Coronary artery (tissue), 2 donors: Measurements from ENCODE around the gene KL.

Experiments used
- DNase-seq: peaks from one replicate; pipeline ENCODE4 v3.0.0-alpha.2; 2017; ENCODE audit warnings: low spot score
- H3K27ac ChIP-seq, 2 donors: fragments of 200-600 bp; sonication (generic); one replicate each; pipeline ENCODE4 v1.5.1; 2016 to 2019
- H3K4me3 ChIP-seq: fragments of 200-600 bp; sonication (generic); 2 replicates; pipeline ENCODE4 v1.5.1; 2016; ENCODE audit warnings: mild to moderate bottlenecking, moderate library complexity
- CTCF ChIP-seq: fragments of 200-600 bp; sonication (generic); IDR thresholded peaks from one replicate; pipeline ENCODE4 v1.5.1; 2019; ENCODE audit warnings: antibody characterized with exemption

KL gene

GRCh38 chr13:32976912-32977311 is 39.3 kb upstream of the KL start:
- TF ChIP-seq CTCF = no peak
- no peak overlapping the region for H3K4me3 ChIP-seq
- H3K27ac ChIP-seq = no peak overlapping the region
- DNase-seq = no peak

GRCh38 chr13:32977321-32977720 is 38.9 kb upstream of the KL start:
- no peak overlapping the region for H3K27ac ChIP-seq
- no peak overlapping the region for H3K4me3 ChIP-seq
- DNase-seq = no peak
- TF ChIP-seq CTCF = no peak

GRCh38 chr13:32978278-32978677 is 37.9 kb upstream of the KL start:
- H3K27ac ChIP-seq = no peak overlapping the region
- H3K4me3 ChIP-seq = no peak overlapping the region
- no peak for TF ChIP-seq CTCF
- no peak for DNase-seq

- H3K27ac ChIP-seq = no peak overlapping the region
Observed at GRCh38 chr13:32983058-32983457, 33.2 kb upstream of the KL start.

GRCh38 chr13:32984857-32985626 is 31.2 kb upstream of the KL start:
- H3K27ac ChIP-seq = no peak overlapping the region
- no peak for DNase-seq

More at GRCh38 chr13:32983058-32983457, 33.2 kb upstream of the KL start:
- no peak overlapping the region for H3K4me3 ChIP-seq
- no peak for TF ChIP-seq CTCF
- no peak for DNase-seq

GRCh38 chr13:32986552-32986951 is 29.7 kb upstream of the KL start:
- Histone ChIP-seq H3K4me3 (no peak overlapping the region), H3K27ac (no peak overlapping the region)
- no peak for TF ChIP-seq CTCF
- no peak for DNase-seq

More at GRCh38 chr13:32984857-32985626, 31.2 kb upstream of the KL start:
- no peak for TF ChIP-seq CTCF
- H3K4me3 ChIP-seq = no peak overlapping the region

GRCh38 chr13:32987462-32987861 is 28.8 kb upstream of the KL start:
- no peak for DNase-seq
- TF ChIP-seq CTCF = no peak
- Histone ChIP-seq H3K4me3 (no peak overlapping the region), H3K27ac (no peak overlapping the region)
